GM19193 (cell line): Measurements from ENCODE around the gene CNBD2.

Experiments used
- POLR2A ChIP-seq: IDR thresholded peaks from 4 replicates; pipeline ENCODE4 v1.6.1; 2011; ENCODE audit not compliant: insufficient read depth, insufficient read length; ENCODE audit errors: extremely low read depth

CNBD2 gene

GRCh38 chr20:35967979-35968640 lies at the start of gene CNBD2:
Gene CNBD2, plus strand, starts transcription at chr20:35968590. Its CDS starts 173 bp downstream, at chr20:35968763.
- TF ChIP-seq POLR2A: no peak

- no peak for TF ChIP-seq POLR2A
Measured at GRCh38 chr20:35920523-35920922, 47.9 kb upstream of the CNBD2 start.

- no peak for TF ChIP-seq POLR2A
Measured at GRCh38 chr20:35929301-35929700, 39.1 kb upstream of the CNBD2 start.

GRCh38 chr20:35934050-35934449 lies 34.3 kb upstream of the CNBD2 start:
- TF ChIP-seq POLR2A: no peak

GRCh38 chr20:35939264-35939663 lies 29.1 kb upstream of the CNBD2 start:
- no peak for TF ChIP-seq POLR2A

GRCh38 chr20:35941620-35942019 lies 26.8 kb upstream of the CNBD2 start:
- TF ChIP-seq POLR2A: no peak

- TF ChIP-seq POLR2A: no peak
Measured at GRCh38 chr20:35942243-35942642, 26.1 kb upstream of the CNBD2 start.

GRCh38 chr20:35947489-35947888 lies 20.9 kb upstream of the CNBD2 start:
- TF ChIP-seq POLR2A: no peak

- no peak for TF ChIP-seq POLR2A
Measured at GRCh38 chr20:35947907-35948306, 20.5 kb upstream of the CNBD2 start.

- no peak for TF ChIP-seq POLR2A
Measured at GRCh38 chr20:35950093-35950492, 18.3 kb upstream of the CNBD2 start.

- TF ChIP-seq POLR2A: no peak
Measured at GRCh38 chr20:35952480-35953386, 15.7 kb upstream of the CNBD2 start.

GRCh38 chr20:35953387-35954199 lies 14.8 kb upstream of the CNBD2 start:
- TF ChIP-seq POLR2A: no peak

GRCh38 chr20:35954200-35954906 lies 14.0 kb upstream of the CNBD2 start, which contains the start of gene SCAND1:
Gene SCAND1, minus strand, starts transcription at chr20:35954502. Its CDS starts 218 bp downstream, at chr20:35954284.
- peak; percentile 98 for TF ChIP-seq POLR2A

- TF ChIP-seq POLR2A: no peak
Measured at GRCh38 chr20:35954907-35955251, 13.5 kb upstream of the CNBD2 start.
